Gastrocnemius medialis (tissue), 4 donors: ENCODE data around the gene SEC16A. TPM values are rescaled to one million over a fixed set of nuclear protein-coding genes. Genes with fewer than 3 reads are reported as not detected.

ENCODE experiments used
- ATAC-seq, 2 donors: fragments of 150-250 bp; one replicate each; pipeline ENCODE4 v1.9.1; 2016
- DNase-seq, 2 donors: peaks; one replicate each; pipeline ENCODE4 v3.0.0-alpha.2; 2019
- H3K27ac ChIP-seq, 4 donors: fragments of 200-600 bp; sonication (generic); 1 replicate in 1 of 4; 2 replicates in 3 of 4; pipeline ENCODE4 v1.5.1; 2016 to 2018; ENCODE audit warnings: mild to moderate bottlenecking in 2 of 4, moderate library complexity in 1 of 4
- H3K27me3 ChIP-seq, 3 donors: fragments of 200-600 bp; sonication (generic) in 2 of 3; 1 replicate in 1 of 3; 2 replicates in 2 of 3; pipeline versions ENCODE4 v1.5.1 to v1.6.0; 2016 to 2019; ENCODE audit warnings: mild to moderate bottlenecking in 1 of 3, moderate library complexity in 1 of 3
- H3K36me3 ChIP-seq, 2 donors: fragments of 200-600 bp; sonication (generic) in 1 of 2; one replicate each; pipeline ENCODE4 v1.5.1; 2017 to 2018
- H3K4me1 ChIP-seq, 2 donors: fragments of 200-600 bp; sonication (generic) in 1 of 2; one replicate each; pipeline ENCODE4 v1.5.1; 2016 to 2017; ENCODE audit warnings: mild to moderate bottlenecking in 2 of 2
- H3K4me3 ChIP-seq, 4 donors: fragments of 200-600 bp; sonication (generic) in 3 of 4; 1 replicate in 1 of 4; 2 replicates in 3 of 4; pipeline ENCODE4 v1.5.1; 2016 to 2019; ENCODE audit warnings: mild to moderate bottlenecking in 2 of 4
- H3K9me3 ChIP-seq, 3 donors: fragments of 200-600 bp; sonication (generic) in 2 of 3; 1 replicate in 1 of 3; 2 replicates in 2 of 3; pipeline ENCODE4 v1.5.1; 2016 to 2019
- CTCF ChIP-seq, 5 experiments: fragments of 450-650 bp in 3 of 5; fragments of 200-600 bp in 2 of 5; sonication (generic) in 2 of 5; IDR thresholded peaks in 4 of 5; conservative IDR thresholded peaks in 1 of 5; 1 replicate in 4 of 5; 2 replicates in 1 of 5; pipeline ENCODE4 v1.5.1; 2016 to 2019; ENCODE audit warnings: antibody characterized with exemption in 5 of 5, mild to moderate bottlenecking in 3 of 5, moderate library complexity in 3 of 5
- POLR2A ChIP-seq, 2 donors: fragments of 450-650 bp; IDR thresholded peaks; one replicate each; pipeline ENCODE4 v1.6.1; 2017; ENCODE audit warnings: antibody characterized with exemption in 2 of 2, mild to moderate bottlenecking in 2 of 2, moderate library complexity in 2 of 2
- in situ Hi-C, 4 donors: fragments of 200-750 bp; cut with MboI; loops; one replicate each; pipeline versions ENCODE4 v1.15.0 to v1.8.0; 2017; ENCODE audit warnings: low sequenced_read_pairs in 4 of 4
- intact Hi-C: fragments of 100-400 bp; cut with DNase I; formaldehyde crosslinking; loops from one replicate; pipeline ENCODE4 v1.15.1; 2023; ENCODE audit warnings: low total_unique reads
- total RNA-seq, 4 donors: library from RNA; depleted of rRNA; stranded (reverse); fragments of >200 nt; gene quantifications; one replicate each; pipeline versions ENCODE4 v1.1.0 to v1.2.3, GENCODE V29; 2016

Gene SEC16A
- total RNA-seq, 4 donors from 2014 or later = 23.9 to 50.4 (median 46.6) TPM

- H3K36me3 ChIP-seq = no peaks in the 10 kb centered on the region
- no peak for TF ChIP-seq CTCF (IDR thresholded peaks at IDR 0.05 in 4 of 5, conservative IDR thresholded peaks at IDR 0.05 in 1 of 5)
- no peak for TF ChIP-seq POLR2A (IDR thresholded peaks at IDR 0.05)
- in situ Hi-C loops (no loop called here), intact Hi-C loops (no loop called here)
- H3K27me3 ChIP-seq = no peaks in the 10 kb centered on the region
- no peak for DNase-seq
- no peak for ATAC-seq
- peak overlapping the region in 3 of 4 donors; percentile 27 to 47 (median 46) for H3K27ac ChIP-seq
- no peaks in the 10 kb centered on the region for H3K9me3 ChIP-seq
- H3K4me3 ChIP-seq = no peak overlapping the region
- H3K4me1 ChIP-seq = peaks cover 44 to 47% of the 10 kb centered on the region in 2 donors
These were observed 47.7 kb upstream of the SEC16A start for GRCh38 chr9:136530461-136531089.

GRCh38 chr9:136529516-136530460, 46.9 kb upstream of the SEC16A start:
- Histone ChIP-seq H3K9me3 (no peaks in the 10 kb centered on the region), H3K4me1 (peaks cover 51 to 52% of the 10 kb centered on the region in 2 donors), H3K4me3 (no peak overlapping the region), H3K36me3 (no peaks in the 10 kb centered on the region), H3K27ac (peak overlapping the region in 3 of 4 donors; percentile 46 to 52 (median 47)), H3K27me3 (no peaks in the 10 kb centered on the region)
- intact Hi-C loops (loop anchor here (5.0 to 10.0 kb wide), 2 partner anchors 42 to 105 kb away; no protein-coding TSS in a partner anchor), in situ Hi-C loops (no loop called here)
- ATAC-seq (no peak), DNase-seq (no peak)
- no peak for TF ChIP-seq POLR2A (IDR thresholded peaks at IDR 0.05)
- TF ChIP-seq CTCF (IDR thresholded peaks at IDR 0.05 in 4 of 5, conservative IDR thresholded peaks at IDR 0.05 in 1 of 5) = no peak

GRCh38 chr9:136528716-136529341, 46.0 kb upstream of the SEC16A start:
- peaks cover 51 to 61% of the 10 kb centered on the region in 2 donors for H3K4me1 ChIP-seq

More at GRCh38 chr9:136528716-136529341, 46.0 kb upstream of the SEC16A start:
- Histone ChIP-seq H3K4me3 (no peak overlapping the region), H3K27me3 (no peaks in the 10 kb centered on the region), H3K27ac (peak overlapping the region in 3 of 4 donors; percentile 37 to 52 (median 46)), H3K9me3 (no peaks in the 10 kb centered on the region), H3K36me3 (no peaks in the 10 kb centered on the region)
- no peak for DNase-seq
- TF ChIP-seq POLR2A (IDR thresholded peaks at IDR 0.05) (no peak), CTCF (IDR thresholded peaks at IDR 0.05 in 4 of 5, conservative IDR thresholded peaks at IDR 0.05 in 1 of 5) (no peak)
- ATAC-seq = no peak
- in situ Hi-C loops (no loop called here), intact Hi-C loops (loop anchor here (5.0 to 10.0 kb wide), 2 partner anchors 42 to 106 kb away; no protein-coding TSS in a partner anchor)
